GM15510 (cell line): ENCODE measurements around the gene C3orf70.

Experiments used
- POLR2A ChIP-seq: IDR thresholded peaks from 3 replicates; pipeline ENCODE4 v1.6.1; 2011; ENCODE audit warnings: borderline replicate concordance; ENCODE audit not compliant: insufficient read length; ENCODE audit errors: extremely low read depth

Gene C3orf70

GRCh38 chr3:185161761-185162160 is 8.9 kb upstream of the C3orf70 start:
- TF ChIP-seq POLR2A, result no peak

- TF ChIP-seq POLR2A, result no peak
Observed at GRCh38 chr3:185157347-185157746, 4.5 kb upstream of the C3orf70 start.

DNA sequence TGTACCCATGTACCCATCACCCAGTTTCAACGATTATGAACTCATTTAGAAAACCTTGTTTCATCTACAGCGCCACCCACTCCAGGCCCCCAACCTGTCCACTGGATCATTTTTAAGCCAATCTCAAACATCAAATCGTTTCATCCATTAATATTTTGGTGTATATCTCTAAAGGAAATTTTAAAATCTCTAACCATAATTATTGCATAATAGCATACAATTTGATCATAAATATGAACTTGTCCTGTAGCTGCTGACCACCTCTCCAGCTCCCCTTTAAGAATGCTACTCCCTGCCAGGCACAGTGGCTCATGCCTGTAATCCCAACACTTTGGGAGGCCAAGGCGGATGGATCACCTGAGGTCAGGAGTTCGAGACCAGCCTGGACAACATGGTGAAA is 2.8 kb upstream of the C3orf70 start:
- TF ChIP-seq POLR2A, result no peak

GRCh38 chr3:185153861-185154629 is 1.2 kb upstream of the C3orf70 start:
- TF ChIP-seq POLR2A, result no peak

DNA sequence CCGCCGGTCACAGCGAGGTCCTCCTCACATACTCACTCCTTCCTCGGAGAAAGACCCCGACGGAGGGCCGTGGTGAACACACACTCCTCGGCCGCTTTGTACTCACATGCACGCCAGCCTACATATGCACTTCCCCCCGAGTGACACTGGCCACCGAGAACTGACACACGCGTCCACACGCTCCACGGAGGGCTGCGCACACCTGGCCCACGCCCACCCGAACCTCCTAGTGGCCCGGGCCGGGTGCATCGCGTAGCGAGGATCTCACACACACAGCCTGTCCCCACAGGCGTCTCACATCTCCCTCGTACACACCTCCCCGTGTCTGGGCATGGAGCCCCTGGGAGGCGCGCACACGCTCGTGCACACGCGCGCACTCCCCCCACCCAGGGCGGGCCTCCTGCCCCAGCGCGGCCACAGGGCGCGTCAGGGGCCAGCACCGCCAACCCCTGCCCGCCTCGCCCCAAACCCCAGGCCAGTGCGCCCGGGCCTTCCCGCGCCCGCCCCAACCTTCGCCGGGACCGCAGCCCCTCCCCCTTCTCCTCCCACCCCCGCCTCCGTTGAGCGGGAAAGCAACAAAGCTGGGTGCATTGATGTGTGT is 411 bp upstream of the C3orf70 start:
- TF ChIP-seq POLR2A, result no peak

- no peak for TF ChIP-seq POLR2A
Observed at GRCh38 chr3:185151964-185152409, 873 bp downstream of the C3orf70 start.

DNA sequence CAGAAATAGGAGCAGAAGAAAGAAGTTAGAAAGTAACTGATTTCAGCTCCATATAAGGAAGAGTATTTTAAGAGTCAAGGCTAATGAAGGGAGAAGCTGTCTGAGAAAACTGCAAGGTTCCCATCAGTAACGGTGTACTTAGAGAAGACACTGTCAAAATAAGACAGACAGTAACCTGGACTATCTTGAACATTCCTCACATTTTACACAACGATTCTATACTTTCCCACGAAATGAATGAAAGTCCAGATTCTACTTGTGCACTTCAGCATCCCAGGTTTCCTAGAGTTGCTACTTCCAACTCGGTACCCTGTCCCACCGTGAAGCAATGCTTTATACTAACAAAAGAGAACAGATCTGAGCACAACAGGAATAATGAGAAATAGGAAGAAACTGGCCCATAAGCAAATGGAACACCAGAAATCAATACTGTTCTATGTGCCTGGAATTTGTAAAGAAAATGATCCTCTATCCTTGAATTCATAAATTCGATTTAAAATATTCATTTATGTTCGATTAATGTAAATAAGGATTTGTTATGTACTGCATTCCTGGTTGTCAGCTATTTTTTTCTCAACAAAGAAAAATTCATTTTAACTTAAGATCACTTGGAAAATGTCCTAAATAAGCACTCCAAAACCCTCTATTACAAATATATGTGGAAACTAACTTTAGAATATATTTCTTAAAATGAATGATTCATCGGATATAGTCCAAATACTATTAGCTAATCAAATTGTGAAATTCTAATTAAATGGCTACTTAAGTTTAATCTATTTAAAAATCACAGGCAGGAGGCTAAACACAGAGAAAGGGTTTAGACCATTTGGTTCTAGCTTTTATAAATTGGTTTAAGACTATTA is 1.5 kb downstream of the C3orf70 start:
- no peak for TF ChIP-seq POLR2A

- no peak for TF ChIP-seq POLR2A
Observed at GRCh38 chr3:185150561-185150960, 2.3 kb downstream of the C3orf70 start.

- no peak for TF ChIP-seq POLR2A
Observed at GRCh38 chr3:185149591-185149990, 3.3 kb downstream of the C3orf70 start.

DNA sequence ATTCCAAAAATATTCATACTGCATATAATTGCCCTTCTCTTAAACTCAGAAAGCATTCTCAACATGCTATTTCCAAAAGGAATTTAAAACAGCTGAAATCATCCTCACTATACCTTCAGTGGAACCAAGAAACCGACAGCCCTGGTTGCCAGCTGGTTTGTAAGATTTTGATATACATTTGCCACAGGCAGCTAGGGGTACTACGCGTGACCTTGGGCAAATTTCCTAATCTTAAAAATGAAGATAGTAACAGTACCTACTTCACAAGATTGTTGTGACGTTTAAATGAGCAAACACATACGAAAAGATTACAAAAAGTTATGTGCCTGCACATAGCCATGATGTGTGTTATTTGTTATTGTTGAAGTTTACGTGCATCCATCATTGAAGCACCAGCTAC is 7.3 kb downstream of the C3orf70 start:
- no peak for TF ChIP-seq POLR2A

DNA sequence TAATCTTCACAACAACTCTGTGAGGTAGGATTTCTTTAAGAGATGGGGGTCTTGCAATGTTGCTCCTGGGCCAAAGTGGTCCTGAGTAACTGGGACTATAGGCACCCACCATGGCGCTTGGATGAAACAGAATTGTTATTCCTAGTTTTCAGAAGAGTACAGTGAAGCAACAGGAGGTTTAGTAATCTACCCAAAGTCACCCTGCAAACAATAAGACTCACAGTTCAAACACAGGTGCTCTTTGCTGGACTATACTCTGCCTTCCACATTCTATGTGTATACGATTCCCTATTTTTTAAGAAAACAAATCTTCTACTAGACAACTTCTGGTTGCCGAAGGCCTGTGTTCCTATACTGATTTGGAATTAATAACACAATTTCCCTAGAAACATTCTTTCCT is 8.1 kb downstream of the C3orf70 start:
- TF ChIP-seq POLR2A, result no peak

DNA sequence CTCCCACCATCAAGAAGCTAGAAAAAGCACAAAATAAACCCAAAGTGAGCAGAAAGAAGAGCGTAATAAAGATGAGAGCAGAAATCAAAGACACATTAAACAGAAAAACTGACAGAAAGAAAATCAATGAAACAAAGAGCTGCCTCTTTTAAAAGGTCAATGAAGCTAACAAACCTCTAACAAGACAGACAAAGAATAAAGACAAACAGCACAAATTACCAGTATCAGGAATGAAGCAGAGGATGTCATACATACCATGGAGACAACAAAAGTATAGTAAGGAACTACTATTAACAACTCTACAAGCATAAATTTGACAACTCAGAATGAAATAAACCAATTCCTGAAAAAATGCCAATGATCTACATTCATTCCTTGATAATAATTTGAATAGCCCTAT is 15.0 kb downstream of the C3orf70 start:
- TF ChIP-seq POLR2A, result no peak

- TF ChIP-seq POLR2A, result no peak
Observed at GRCh38 chr3:185134509-185134908, 18.4 kb downstream of the C3orf70 start.

GRCh38 chr3:185131602-185132256 is 21.1 kb downstream of the C3orf70 start:
- TF ChIP-seq POLR2A, result no peak

GRCh38 chr3:185129083-185129482 is 23.8 kb downstream of the C3orf70 start:
- no peak for TF ChIP-seq POLR2A
